Endothelial cell of umbilical vein (primary cell): ENCODE measurements around the gene PPP4C. TPM values are rescaled to one million over a fixed set of nuclear protein-coding genes. Genes with fewer than 3 reads are reported as not detected.

Source experiments
- BruUV-seq: library from RNA; stranded (reverse); fragments of 400-500 nt; replicated peaks from 2 replicates; lab custom pipeline; 2021; lab: Mats Ljungman, UMichigan
- CTCF ChIA-PET: fragments of 300-600, 350-600 bp; sonication (Branson Sonifier 250); formaldehyde crosslinking; loops from one replicate; lab custom pipeline; 2021; ENCODE audit warnings: antibody characterized with exemption, inconsistent platforms; lab: Charles Lee
- POLR2A ChIA-PET: fragments of 300-600, 350-600 bp; sonication (Branson Sonifier 250); formaldehyde crosslinking; loops from one replicate; lab custom pipeline; 2021; ENCODE audit warnings: antibody characterized with exemption, inconsistent platforms; lab: Charles Lee
- DNase-seq: peaks from one replicate; pipeline ENCODE4 v3.0.0-alpha.2; 2011; ENCODE audit warnings: low read depth, low spot score
- FAIRE-seq: peaks from 2 replicates; lab custom pipeline; 2011; peaks lifted over from hg19 to GRCh38; lab: Jason Lieb, UNC
- H2AFZ ChIP-seq: 2 replicates; pipeline ENCODE4 v1.6.0; 2012; ENCODE audit warnings: low read depth, low read length, control low read depth, inconsistent platforms
- H3K27ac ChIP-seq: 2 replicates; pipeline ENCODE4 v1.5.1; 2011; ENCODE audit warnings: low read depth, mild to moderate bottlenecking, control low read depth, low read length, moderate library complexity; ENCODE audit not compliant: insufficient read depth
- H3K27me3 ChIP-seq, 2 experiments: 2 replicates each; pipeline versions ENCODE4 v1.6.0 to v1.6.1; 2011; ENCODE audit warnings: low read length in 2 of 2, mixed read lengths in 1 of 2; ENCODE audit not compliant: control insufficient read depth in 2 of 2, insufficient read depth in 2 of 2
- H3K36me3 ChIP-seq, 2 experiments: 2 replicates in 1 of 2; 3 replicates in 1 of 2; pipeline ENCODE4 v1.5.1; 2011; ENCODE audit warnings: low read length in 2 of 2, mild to moderate bottlenecking in 1 of 2, moderate library complexity in 1 of 2; ENCODE audit not compliant: control insufficient read depth in 2 of 2, insufficient read depth in 2 of 2; ENCODE audit errors: extremely low read depth in 1 of 2
- H3K4me1 ChIP-seq: 3 replicates; pipeline ENCODE4 v1.5.1; 2011; ENCODE audit warnings: mild to moderate bottlenecking, low read length; ENCODE audit not compliant: control insufficient read depth, insufficient read depth; ENCODE audit errors: extremely low read depth
- H3K4me2 ChIP-seq: 2 replicates; pipeline ENCODE4 v1.6.1; 2011; ENCODE audit warnings: low read length, control low read depth, mixed read lengths; ENCODE audit not compliant: insufficient read depth
- H3K4me3 ChIP-seq, 3 experiments: fragments of 200-600 bp in 1 of 3; sonication (generic), shearing (Covaris generic) in 1 of 3; replicated peaks in 1 of 3; 2 replicates each; pipeline ENCODE4 v1.5.1; 2011 to 2016; ENCODE audit warnings: control low read depth in 3 of 3, low read length in 3 of 3, mild to moderate bottlenecking in 2 of 3, inconsistent platforms in 1 of 3, low read depth in 1 of 3, moderate library complexity in 1 of 3; ENCODE audit not compliant: insufficient read depth in 1 of 3
- H3K79me2 ChIP-seq: 2 replicates; pipeline ENCODE4 v1.6.0; 2012; ENCODE audit warnings: low read length, inconsistent platforms; ENCODE audit not compliant: control insufficient read depth, insufficient read depth
- H3K9ac ChIP-seq: replicated peaks from 2 replicates; pipeline ENCODE3; 2011; ENCODE audit warnings: low read length, control low read depth; ENCODE audit not compliant: insufficient read depth; ENCODE audit errors: extremely low read depth
- H3K9me1 ChIP-seq: replicated peaks from 3 replicates; pipeline ENCODE4 v1.6.0; 2011; ENCODE audit warnings: mild to moderate bottlenecking, low read length; ENCODE audit not compliant: control insufficient read depth, insufficient read depth; ENCODE audit errors: extremely low read depth
- H3K9me3 ChIP-seq: replicated peaks from 2 replicates; pipeline ENCODE4 v1.5.1; 2012; ENCODE audit warnings: low read length, inconsistent platforms; ENCODE audit not compliant: control insufficient read depth, insufficient read depth
- H4K20me1 ChIP-seq: replicated peaks from 2 replicates; pipeline ENCODE3; 2011; ENCODE audit warnings: mild to moderate bottlenecking, low read length; ENCODE audit not compliant: control insufficient read depth, insufficient read depth; ENCODE audit errors: extremely low read depth
- EZH2 ChIP-seq: IDR thresholded peaks from 2 replicates; pipeline ENCODE4 v1.6.1; 2012; ENCODE audit warnings: borderline replicate concordance, low read depth, mild to moderate bottlenecking, moderate library complexity, low read length, inconsistent platforms; ENCODE audit not compliant: severe bottlenecking
- FOS ChIP-seq: IDR thresholded peaks from 2 replicates; pipeline ENCODE4 v1.6.1; 2011; ENCODE audit warnings: mild to moderate bottlenecking, low read length, moderate library complexity, borderline replicate concordance; ENCODE audit not compliant: insufficient read depth
- GATA2 ChIP-seq: IDR thresholded peaks from 2 replicates; pipeline ENCODE4 v1.7.0; 2011; ENCODE audit warnings: low read depth, mild to moderate bottlenecking, moderate library complexity, mixed read lengths, low read length; ENCODE audit not compliant: insufficient read length, insufficient read depth
- JUN ChIP-seq: IDR thresholded peaks from 2 replicates; pipeline ENCODE4 v1.6.1; 2011; ENCODE audit warnings: borderline replicate concordance, low read depth; ENCODE audit not compliant: insufficient read length, insufficient read depth
- MYC ChIP-seq: IDR thresholded peaks from one replicate; pipeline ENCODE4 v1.6.1; 2011; ENCODE audit warnings: mild to moderate bottlenecking, low read depth, low read length
- POLR2A ChIP-seq: IDR thresholded peaks from 2 replicates; pipeline ENCODE4 v1.6.1; 2012; ENCODE audit warnings: low read depth, mild to moderate bottlenecking, control low read depth, low read length
- POLR2AphosphoS5 ChIP-seq: IDR thresholded peaks from 2 replicates; pipeline ENCODE4 v1.6.1; 2012; ENCODE audit warnings: low read depth, mild to moderate bottlenecking, control low read depth, low read length, moderate library complexity; ENCODE audit not compliant: insufficient read depth
- dilution Hi-C: fragments of 300-500 bp; cut with MboI; formaldehyde crosslinking; loops from one replicate; pipeline ENCODE4 v1.15.0; 2019; ENCODE audit warnings: low sequenced_read_pairs; ENCODE audit not compliant: extremely low pct_ligation_motif_present
- intact Hi-C: fragments of 100-400 bp; cut with micrococcal nuclease; formaldehyde crosslinking; loops from one replicate; pipeline ENCODE4 v1.10.0; 2022
- polyA plus RNA-seq, 4 experiments: library from polyadenylated mRNA; depleted of rRNA in 3 of 4; stranded (reverse) in 3 of 4; unstranded in 1 of 4; fragments of >200 nt; gene quantifications; 2 replicates each; pipeline versions ENCODE4 v1.2.1 to v1.2.3, GENCODE V29; 2011 to 2012; ENCODE audit warnings: missing spikeins in 1 of 4
- total RNA-seq: library from RNA; stranded (reverse); gene quantifications from 2 replicates; pipeline ENCODE4 v1.2.3, GENCODE V29; 2021
- TF ChIP-seq, protein P1 (sequence below), 2 donors: IDR thresholded peaks; 1 replicate in 1 of 2; 2 replicates in 1 of 2; pipeline ENCODE4 v1.5.1; 2011; ENCODE audit warnings: low read length in 2 of 2, mild to moderate bottlenecking in 2 of 2, moderate library complexity in 2 of 2, control low read depth in 1 of 2, inconsistent platforms in 1 of 2, low read depth in 1 of 2; ENCODE audit not compliant: insufficient read depth in 1 of 2; ENCODE audit errors: extremely low read depth in 1 of 2
- TF ChIP-seq, protein P2 (sequence below): IDR thresholded peaks from 2 replicates; pipeline ENCODE4 v1.6.1; 2011; ENCODE audit not compliant: insufficient read depth, insufficient read length

Gene PPP4C
- total and polyA plus RNA-seq, 2 donors (not counting 3 experiments of a cell fraction or from before 2014, with no cell fraction given): 167 to 327 TPM

DNA sequence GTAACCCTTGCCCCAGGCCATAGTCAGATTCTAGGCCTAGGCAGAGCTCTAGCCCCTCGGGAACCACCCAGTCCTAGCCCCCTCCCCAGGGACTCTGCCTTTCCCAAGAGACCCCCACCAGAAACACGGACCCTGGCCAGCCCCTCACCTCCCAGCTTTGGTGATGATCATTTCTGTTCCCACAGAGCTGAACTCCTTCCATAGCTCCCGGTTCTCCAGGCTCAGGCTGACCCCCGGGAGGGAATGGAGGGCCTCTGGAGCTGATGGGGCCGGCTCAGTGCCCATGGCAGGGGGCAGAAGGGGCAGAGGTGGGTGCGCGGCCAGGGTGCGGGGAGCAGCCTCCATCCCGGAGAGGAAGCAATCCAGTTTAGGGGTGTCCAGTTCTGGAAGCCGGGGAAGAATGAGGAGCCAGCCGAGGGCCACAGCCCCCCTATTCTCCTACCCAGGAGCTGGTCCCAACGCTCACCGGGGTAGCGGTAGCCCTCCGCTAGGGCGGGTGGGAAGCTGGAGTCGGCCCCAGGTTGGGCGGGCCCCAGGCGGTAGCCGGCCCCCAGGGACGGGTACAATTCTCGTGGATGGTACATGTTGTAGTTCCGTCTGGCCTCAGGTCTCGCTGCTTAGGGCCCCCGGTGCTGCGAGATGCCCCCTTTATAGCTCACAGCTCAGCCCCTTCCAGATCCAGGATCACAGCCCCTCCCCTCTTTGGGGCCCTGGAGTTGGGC is 15.0 kb downstream of the PPP4C start:
- H3K4me2 ChIP-seq: no peak overlapping the region
- H3K4me1 ChIP-seq: peaks cover 23% of the 10 kb centered on the region
- TF ChIP-seq POLR2AphosphoS5 (no peak), EZH2 (no peak), GATA2 (no peak), FOS (no peak), MYC (no peak), POLR2A (no peak), JUN (no peak)
- TF ChIP-seq, protein P1, sequence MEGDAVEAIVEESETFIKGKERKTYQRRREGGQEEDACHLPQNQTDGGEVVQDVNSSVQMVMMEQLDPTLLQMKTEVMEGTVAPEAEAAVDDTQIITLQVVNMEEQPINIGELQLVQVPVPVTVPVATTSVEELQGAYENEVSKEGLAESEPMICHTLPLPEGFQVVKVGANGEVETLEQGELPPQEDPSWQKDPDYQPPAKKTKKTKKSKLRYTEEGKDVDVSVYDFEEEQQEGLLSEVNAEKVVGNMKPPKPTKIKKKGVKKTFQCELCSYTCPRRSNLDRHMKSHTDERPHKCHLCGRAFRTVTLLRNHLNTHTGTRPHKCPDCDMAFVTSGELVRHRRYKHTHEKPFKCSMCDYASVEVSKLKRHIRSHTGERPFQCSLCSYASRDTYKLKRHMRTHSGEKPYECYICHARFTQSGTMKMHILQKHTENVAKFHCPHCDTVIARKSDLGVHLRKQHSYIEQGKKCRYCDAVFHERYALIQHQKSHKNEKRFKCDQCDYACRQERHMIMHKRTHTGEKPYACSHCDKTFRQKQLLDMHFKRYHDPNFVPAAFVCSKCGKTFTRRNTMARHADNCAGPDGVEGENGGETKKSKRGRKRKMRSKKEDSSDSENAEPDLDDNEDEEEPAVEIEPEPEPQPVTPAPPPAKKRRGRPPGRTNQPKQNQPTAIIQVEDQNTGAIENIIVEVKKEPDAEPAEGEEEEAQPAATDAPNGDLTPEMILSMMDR (IDR thresholded peaks at IDR 0.05; ENCODE audit: extremely low read depth in 1 of 2, insufficient read depth in 1 of 2, low read depth in 1 of 2, low read length in 2 of 2): no peak
- TF ChIP-seq, protein P2, sequence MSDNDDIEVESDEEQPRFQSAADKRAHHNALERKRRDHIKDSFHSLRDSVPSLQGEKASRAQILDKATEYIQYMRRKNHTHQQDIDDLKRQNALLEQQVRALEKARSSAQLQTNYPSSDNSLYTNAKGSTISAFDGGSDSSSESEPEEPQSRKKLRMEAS: no peak
- H3K79me2 ChIP-seq: no peaks in the 10 kb centered on the region
- H3K9me3 ChIP-seq: no peaks in the 10 kb centered on the region
- H4K20me1 ChIP-seq: no peaks in the 10 kb centered on the region
- DNase-seq: no peak
- ChIA-PET CTCF (interaction anchor here (0.6 to 5.6 kb wide), 14 partner anchors 12 to 538 kb away, joined by 3 to 55 read pairs (median 14); partner anchors contain the start of genes ALDOA, DCTPP1, GDPD3 and PPP4C), POLR2A (no interaction called here)
- peaks cover 0 to 8% of the 10 kb centered on the region in 2 experiments for H3K36me3 ChIP-seq
- H3K27me3 ChIP-seq: no peaks in the 10 kb centered on the region
- dilution Hi-C loops (no loop called here), intact Hi-C loops (loop anchor here (2.0 to 10.0 kb wide), 4 partner anchors 14 to 564 kb away; partner anchors contain the start of genes FBRS, PRR14 and ZNF771)
- H3K4me3 ChIP-seq: no peak overlapping the region
- H3K9ac ChIP-seq: no peak overlapping the region
- no peak for FAIRE-seq
- H3K27ac ChIP-seq: no peak overlapping the region
- no peaks in the 10 kb centered on the region for H3K9me1 ChIP-seq
- H2AFZ ChIP-seq: no peak overlapping the region
- no TSS peak for BruUV-seq
